AG10803 (cell line): ENCODE measurements around the gene NDUFB10.
"Not testable (repeated sequence)": the region's sequence is repeated elsewhere in the genome, so short reads cannot be mapped to it uniquely, and the experiment has no call there.

Source experiments
- DNase-seq: peaks from one replicate; pipeline ENCODE4 v3.0.0; 2010; ENCODE audit warnings: low read depth
- H3K4me3 ChIP-seq: 2 replicates; pipeline ENCODE4 v1.5.1; 2011; ENCODE audit warnings: mild to moderate bottlenecking, low read length, control low read depth
- TF ChIP-seq, protein P1 (sequence below): conservative IDR thresholded peaks from 2 replicates; pipeline ENCODE4 v1.5.1; 2011; ENCODE audit warnings: mild to moderate bottlenecking, low read length, control low read depth, inconsistent platforms

Gene NDUFB10

GRCh38 chr16:1938316-1938715 lies 21.0 kb upstream of the NDUFB10 start:
- no peak for DNase-seq

GRCh38 chr16:1938910-1939309 lies 20.4 kb upstream of the NDUFB10 start:
- no peak overlapping the region for H3K4me3 ChIP-seq
- TF ChIP-seq, protein P1, sequence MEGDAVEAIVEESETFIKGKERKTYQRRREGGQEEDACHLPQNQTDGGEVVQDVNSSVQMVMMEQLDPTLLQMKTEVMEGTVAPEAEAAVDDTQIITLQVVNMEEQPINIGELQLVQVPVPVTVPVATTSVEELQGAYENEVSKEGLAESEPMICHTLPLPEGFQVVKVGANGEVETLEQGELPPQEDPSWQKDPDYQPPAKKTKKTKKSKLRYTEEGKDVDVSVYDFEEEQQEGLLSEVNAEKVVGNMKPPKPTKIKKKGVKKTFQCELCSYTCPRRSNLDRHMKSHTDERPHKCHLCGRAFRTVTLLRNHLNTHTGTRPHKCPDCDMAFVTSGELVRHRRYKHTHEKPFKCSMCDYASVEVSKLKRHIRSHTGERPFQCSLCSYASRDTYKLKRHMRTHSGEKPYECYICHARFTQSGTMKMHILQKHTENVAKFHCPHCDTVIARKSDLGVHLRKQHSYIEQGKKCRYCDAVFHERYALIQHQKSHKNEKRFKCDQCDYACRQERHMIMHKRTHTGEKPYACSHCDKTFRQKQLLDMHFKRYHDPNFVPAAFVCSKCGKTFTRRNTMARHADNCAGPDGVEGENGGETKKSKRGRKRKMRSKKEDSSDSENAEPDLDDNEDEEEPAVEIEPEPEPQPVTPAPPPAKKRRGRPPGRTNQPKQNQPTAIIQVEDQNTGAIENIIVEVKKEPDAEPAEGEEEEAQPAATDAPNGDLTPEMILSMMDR, result no peak
- no peak for DNase-seq

More at GRCh38 chr16:1938316-1938715, 21.0 kb upstream of the NDUFB10 start:
- H3K4me3 ChIP-seq, result no peak overlapping the region
- TF ChIP-seq, protein P1, result no peak

DNA sequence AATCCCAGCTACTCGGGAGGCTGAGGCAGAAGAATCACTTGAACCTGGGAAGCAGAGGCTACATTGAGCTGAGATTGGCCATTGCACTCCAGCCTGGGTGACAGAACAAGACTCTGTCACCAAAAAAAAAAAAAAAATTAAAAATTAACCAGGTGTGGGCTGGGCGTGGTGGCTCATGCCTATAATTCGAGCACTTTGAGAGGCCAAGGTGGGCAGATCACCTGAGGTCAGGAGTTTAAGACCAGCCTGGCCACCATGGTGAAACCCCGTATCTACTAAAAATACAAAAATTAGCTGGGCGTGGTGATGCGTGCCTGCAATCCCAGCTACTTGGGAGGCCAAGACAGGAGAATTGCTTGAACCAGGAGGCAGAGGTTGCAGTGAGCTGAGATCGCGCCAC lies 19.5 kb upstream of the NDUFB10 start:
- H3K4me3 ChIP-seq, result not testable (repeated sequence)

GRCh38 chr16:1940273-1941161 lies 18.8 kb upstream of the NDUFB10 start:
- H3K4me3 ChIP-seq, result no peak overlapping the region
- TF ChIP-seq, protein P1, result no peak
- no peak for DNase-seq

More for the DNA sequence above, 19.5 kb upstream of the NDUFB10 start:
- DNase-seq, result not testable (repeated sequence)

- TF ChIP-seq, protein P1, result no peak
- DNase-seq, result no peak
- peak overlapping the region; percentile 80 for H3K4me3 ChIP-seq
Observed at GRCh38 chr16:1941162-1942046, 17.9 kb upstream of the NDUFB10 start.

- TF ChIP-seq, protein P1, result no peak
- DNase-seq, result peak; percentile 21
- peak overlapping the region; percentile 80 for H3K4me3 ChIP-seq
Observed at GRCh38 chr16:1942047-1942809, 17.1 kb upstream of the NDUFB10 start.
